Heart left ventricle (tissue), 16 donors: Measurements from ENCODE around the gene TGM1. TPM values are rescaled to one million over a fixed set of nuclear protein-coding genes. Genes with fewer than 3 reads are reported as not detected.

ENCODE experiments used
- ATAC-seq, 4 donors: fragments of 200-7000 bp; cut with Tn5 transposase; one replicate each; pipeline ENCODE4 v1.9.1; 2020 to 2022; ENCODE audit warnings: moderate library complexity in 4 of 4, mild to moderate bottlenecking in 3 of 4, moderate number of reproducible peaks in 1 of 4
- DNase-seq, 5 donors: peaks; one replicate each; pipeline ENCODE4 v3.0.0-alpha.2; 2020
- H3K27ac ChIP-seq, 12 donors: fragments of 200-600 bp; sonication (generic) in 4 of 12; one replicate each; pipeline versions ENCODE4 v1.5.0 to v1.8.0; 2016 to 2022; ENCODE audit warnings: mild to moderate bottlenecking in 2 of 12
- H3K27me3 ChIP-seq, 9 donors: fragments of 200-600 bp; sonication (generic) in 2 of 9; one replicate each; pipeline versions ENCODE4 v1.5.1 to v1.8.0; 2016 to 2022; ENCODE audit warnings: mild to moderate bottlenecking in 3 of 9
- H3K36me3 ChIP-seq, 9 donors: fragments of 200-600 bp; sonication (generic) in 2 of 9; one replicate each; pipeline versions ENCODE4 v1.5.0 to v1.8.0; 2018 to 2022; ENCODE audit warnings: mild to moderate bottlenecking in 2 of 9
- H3K4me1 ChIP-seq, 12 donors: fragments of 200-600 bp; sonication (generic) in 4 of 12; one replicate each; pipeline versions ENCODE4 v1.5.0 to v1.8.0; 2016 to 2022; ENCODE audit warnings: mild to moderate bottlenecking in 3 of 12
- H3K4me3 ChIP-seq, 12 donors: fragments of 200-600 bp; sonication (generic) in 4 of 12; one replicate each; pipeline versions ENCODE4 v1.5.0 to v1.8.0; 2017 to 2022; ENCODE audit warnings: mild to moderate bottlenecking in 9 of 12, moderate library complexity in 4 of 12
- H3K9me3 ChIP-seq, 12 donors: fragments of 200-600 bp; sonication (generic) in 4 of 12; one replicate each; pipeline versions ENCODE4 v1.5.0 to v1.8.0; 2016 to 2022; ENCODE audit warnings: mild to moderate bottlenecking in 1 of 12
- CTCF ChIP-seq, 12 donors: fragments of 200-600 bp; sonication (generic) in 4 of 12; IDR thresholded peaks; one replicate each; pipeline versions ENCODE4 v1.5.0 to v1.8.0; 2018 to 2022; ENCODE audit warnings: antibody characterized with exemption in 12 of 12, mild to moderate bottlenecking in 5 of 12
- POLR2A ChIP-seq, 2 donors: fragments of 450-650 bp; IDR thresholded peaks; one replicate each; pipeline ENCODE4 v1.6.1; 2017; ENCODE audit warnings: antibody characterized with exemption in 2 of 2, mild to moderate bottlenecking in 2 of 2, moderate library complexity in 2 of 2
- WGBS, 4 donors: extraction: QIAGEN DNeasy Blood & Tissue Kit in 2 of 4; methylation state at CpG; one replicate each; pipeline versions ENCODE4 v1.1.5 to v1.1.7; 2013 to 2018; 5-methylcytosine and 5-hydroxymethylcytosine counted together
- intact Hi-C, 10 donors: fragments of 100-400 bp; cut with DNase I; formaldehyde crosslinking; loops; one replicate each; pipeline versions ENCODE4 v1.11.1 to v1.14.2; 2022
- polyA plus RNA-seq, 2 donors: library from polyadenylated mRNA; stranded (reverse); fragments of 200-250 nt; gene quantifications; one replicate each; pipeline ENCODE4 v1.2.3, GENCODE V29; 2013
- total RNA-seq, 9 donors: library from RNA; depleted of rRNA in 2 of 9; stranded (reverse); fragments of >200 nt in 2 of 9; fragmentation: NEBNext Ultra II Directional in 3 of 9; extraction: Animal tissue kit (Norgen Biotek cat#: 25700) in 3 of 9; gene quantifications; one replicate each; pipeline versions ENCODE4 v1.1.0 to v1.2.4, GENCODE V29; 2016 to 2023
- donor health status: ischemic (EF 13 %, LVEDD 7.1; RV severe dilation, severe dysfunction).
- donor health status: healthy with polysubstance abuse.
- donor health status: DM: no; HTN: yes; CAD: no.
- donor health status: DM: no; HTN: no; CAD: no.
- donor health status: ischemic (EF 25% LVEDD 6.9; RV normal size, moderate dysfunction).
- donor health status: ischemic (EF 25% LVEDD 5.7; RV mildly dilated, moderate dysfunction).
- donor health status: healthy.
- donor health status: DM: yes; HTN: yes; CAD: no.
- donor health status: ischemic (EF 35%, LVEDD 5.7; RV mildly dilated, moderate dysfunction).
- donor health status: nonischemic (EF 11% LVEDD 7.7; RV severe dilation, severe dysfunction).
- donor health status: DM: yes; HTN: yes; CAD: no.
- donor health status: PGD.
- donor health status: ischemic (EF 29% LVEDD 5.4; RV normal size, mild dysfunction).
- donor health status: nonischemic (EF 23%, LVEDD 6.1; RV moderate dilation, normal function).

Gene TGM1
- total and polyA plus RNA-seq, 11 donors = 0.52 to 38.9 (median 0.98) TPM; not detected in 3

- TF ChIP-seq POLR2A (IDR thresholded peaks at IDR 0.05) = no peak
- no peak for TF ChIP-seq CTCF (IDR thresholded peaks at IDR 0.05)
- Histone ChIP-seq H3K4me1 (peaks cover 0 to 19% (median 0%) of the 10 kb centered on the region in 12 donors), H3K4me3 (no peak overlapping the region), H3K36me3 (peaks cover 0 to 9% (median 0%) of the 10 kb centered on the region in 9 donors), H3K27me3 (no peaks in the 10 kb centered on the region), H3K9me3 (no peaks in the 10 kb centered on the region), H3K27ac (no peak overlapping the region)
- 82 to 90% (median 83%) methylated on average over 11 of the region's 11 CpGs for WGBS, 4 donors
- DNase-seq = no peak
- intact Hi-C loops = no loop called here
- ATAC-seq = no peak
These were observed 10.5 kb downstream of the TGM1 start for GRCh38 chr14:24252289-24253124.

GRCh38 chr14:24251880-24252288 is 11.1 kb downstream of the TGM1 start:
- Histone ChIP-seq H3K27ac (no peak overlapping the region), H3K4me1 (peaks cover 0 to 23% (median 0%) of the 10 kb centered on the region in 12 donors), H3K9me3 (no peaks in the 10 kb centered on the region), H3K36me3 (peaks cover 0 to 9% (median 0%) of the 10 kb centered on the region in 9 donors), H3K4me3 (no peak overlapping the region), H3K27me3 (no peaks in the 10 kb centered on the region)
- no peak for TF ChIP-seq CTCF (IDR thresholded peaks at IDR 0.05)
- no peak for TF ChIP-seq POLR2A (IDR thresholded peaks at IDR 0.05)
- 63 to 91% (median 78%) methylated on average over 1 of the region's 1 CpG for WGBS, 4 donors
- intact Hi-C loops = loop anchor here in 1 of 10 donors (2.0 kb wide), 1 partner anchor 39 kb away; no protein-coding TSS in a partner anchor
- ATAC-seq = no peak
- no peak for DNase-seq

GRCh38 chr14:24250354-24250753 is 12.6 kb downstream of the TGM1 start:
- no peak for TF ChIP-seq POLR2A (IDR thresholded peaks at IDR 0.05)
- no peak for TF ChIP-seq CTCF (IDR thresholded peaks at IDR 0.05)
- ATAC-seq = no peak
- Histone ChIP-seq H3K36me3 (peaks cover 0 to 9% (median 0%) of the 10 kb centered on the region in 9 donors), H3K27ac (no peak overlapping the region), H3K27me3 (no peaks in the 10 kb centered on the region), H3K9me3 (no peaks in the 10 kb centered on the region), H3K4me3 (no peak overlapping the region), H3K4me1 (peaks cover 0 to 30% (median 0%) of the 10 kb centered on the region in 12 donors)
- no peak for DNase-seq
- intact Hi-C loops = loop anchor here in 1 of 10 donors (2.0 kb wide), 1 partner anchor 40 kb away; no protein-coding TSS in a partner anchor
- WGBS, 4 donors = 70 to 77% (median 71%) methylated on average over 4 of the region's 4 CpGs

- intact Hi-C loops = loop anchor here in 4 of 10 donors (2.0 to 10.0 kb wide), 2 partner anchors 41 to 185 kb away; no protein-coding TSS in a partner anchor
- DNase-seq (no peak), ATAC-seq (peak in 1 of 4 donors; percentile 13)
- Histone ChIP-seq H3K36me3 (peaks cover 0 to 9% (median 0%) of the 10 kb centered on the region in 9 donors), H3K27ac (no peak overlapping the region), H3K27me3 (no peaks in the 10 kb centered on the region), H3K4me1 (peaks cover 0 to 30% (median 0%) of the 10 kb centered on the region in 12 donors), H3K4me3 (no peak overlapping the region), H3K9me3 (no peaks in the 10 kb centered on the region)
- TF ChIP-seq CTCF (IDR thresholded peaks at IDR 0.05) (no peak), POLR2A (IDR thresholded peaks at IDR 0.05) (no peak)
- WGBS, 4 donors = 78 to 80% (median 79%) methylated on average over 10 to 13 of the region's 13 CpGs
These were observed 13.6 kb downstream of the TGM1 start for GRCh38 chr14:24249230-24250021.
